GM23338 (cell line): ENCODE data around the gene ALG14. TPM values are rescaled to one million over a fixed set of nuclear protein-coding genes. Genes with fewer than 3 reads are reported as not detected.
A peak's percentile ranks its signal among the peaks of the same experiment; 100 is the strongest.

Experiments used
- ATAC-seq: fragments of 200-7000 bp; cut with Tn5 transposase; 3 replicates; pipeline ENCODE4 v1.9.1; 2020
- DNase-seq: peaks from one replicate; pipeline ENCODE4 v3.0.0-alpha.2; 2015; ENCODE audit warnings: low spot score
- H2AFZ ChIP-seq: fragments of 200-600 bp; sonication (generic); 2 replicates; pipeline ENCODE4 v1.8.0; 2016; ENCODE audit warnings: antibody characterized with exemption, mild to moderate bottlenecking, moderate library complexity
- H3F3A ChIP-seq: fragments of 200-600 bp; sonication (generic); replicated peaks from 2 replicates; pipeline ENCODE4 v1.8.0; 2017; ENCODE audit warnings: antibody characterized with exemption, mixed run types, low read depth
- H3K27ac ChIP-seq: fragments of 200-600 bp; sonication (generic); 2 replicates; pipeline ENCODE4 v1.6.1; 2016; ENCODE audit warnings: low read depth
- H3K27me3 ChIP-seq: fragments of 200-600 bp; sonication (generic); 2 replicates; pipeline ENCODE4 v1.8.0; 2016; ENCODE audit warnings: mild to moderate bottlenecking, mixed run types, moderate library complexity; ENCODE audit not compliant: insufficient read depth
- H3K36me3 ChIP-seq: fragments of 200-600 bp; sonication (generic); 2 replicates; pipeline ENCODE4 v1.8.0; 2016; ENCODE audit warnings: mild to moderate bottlenecking; ENCODE audit not compliant: insufficient read depth
- H3K4me1 ChIP-seq: fragments of 200-600 bp; sonication (generic); 2 replicates; pipeline ENCODE4 v1.8.0; 2016; ENCODE audit warnings: mild to moderate bottlenecking, moderate library complexity; ENCODE audit not compliant: insufficient read depth
- H3K4me2 ChIP-seq: fragments of 200-600 bp; sonication (generic); 2 replicates; pipeline ENCODE4 v1.7.1; 2017; ENCODE audit warnings: mixed run types
- H3K4me3 ChIP-seq: fragments of 200-600 bp; sonication (generic); 2 replicates; pipeline ENCODE4 v1.6.1; 2016; ENCODE audit warnings: mixed run types
- H3K79me2 ChIP-seq: fragments of 200-600 bp; sonication (generic); replicated peaks from 2 replicates; pipeline ENCODE4 v1.8.0; 2017; ENCODE audit warnings: mild to moderate bottlenecking; ENCODE audit not compliant: insufficient read depth
- H3K9me2 ChIP-seq: fragments of 200-600 bp; sonication (generic); 2 replicates; pipeline ENCODE4 v1.8.0; 2017; ENCODE audit not compliant: insufficient read depth
- H4K20me1 ChIP-seq: fragments of 200-600 bp; sonication (generic); replicated peaks from 2 replicates; pipeline ENCODE4 v1.8.0; 2017; ENCODE audit warnings: mild to moderate bottlenecking; ENCODE audit not compliant: insufficient read depth
- H3K27ac Mint-ChIP-seq: 2 replicates; pipeline ENCODE4 v1.8.0; 2020; ENCODE audit warnings: inconsistent platforms, mild to moderate bottlenecking, moderate library complexity, mixed read lengths
- H3K27me3 Mint-ChIP-seq: 3 replicates; pipeline ENCODE4 v1.8.0; 2022; ENCODE audit warnings: low read depth, mild to moderate bottlenecking, moderate library complexity, mixed read lengths, inconsistent platforms; ENCODE audit not compliant: insufficient read depth, poor library complexity
- H3K36me3 Mint-ChIP-seq: 3 replicates; pipeline ENCODE4 v1.8.0; 2021; ENCODE audit warnings: low read depth, mild to moderate bottlenecking, inconsistent platforms, moderate library complexity, mixed read lengths
- H3K4me1 Mint-ChIP-seq: 3 replicates; pipeline ENCODE4 v1.8.0; 2020; ENCODE audit warnings: mild to moderate bottlenecking, inconsistent platforms, mixed read lengths
- H3K4me3 Mint-ChIP-seq: 3 replicates; pipeline ENCODE4 v1.8.0; 2021; ENCODE audit warnings: moderate library complexity, mild to moderate bottlenecking, inconsistent platforms, mixed read lengths
- H3K9me3 Mint-ChIP-seq: 3 replicates; pipeline ENCODE4 v1.8.0; 2020; ENCODE audit warnings: moderate library complexity, mild to moderate bottlenecking, inconsistent platforms, mixed read lengths
- EZH2 ChIP-seq: fragments of 200-600 bp; sonication (generic); IDR thresholded peaks from one replicate; pipeline ENCODE4 v1.8.0; 2017; ENCODE audit warnings: antibody characterized with exemption, mild to moderate bottlenecking, low read depth; ENCODE audit not compliant: unreplicated experiment
- NANOG ChIP-seq: IDR thresholded peaks from 2 replicates; pipeline ENCODE4 v1.6.1; 2016; ENCODE audit warnings: antibody characterized with exemption, borderline replicate concordance
- POLR2AphosphoS5 ChIP-seq: IDR thresholded peaks from 2 replicates; pipeline ENCODE4 v1.6.1; 2016; ENCODE audit warnings: antibody characterized with exemption, low read depth
- REST ChIP-seq: IDR thresholded peaks from one replicate; pipeline ENCODE4 v1.6.1; 2018; ENCODE audit warnings: antibody characterized with exemption; ENCODE audit not compliant: unreplicated experiment
- STAT1 ChIP-seq: IDR thresholded peaks from one replicate; pipeline ENCODE4 v1.6.1; 2016; ENCODE audit warnings: antibody characterized with exemption; ENCODE audit not compliant: unreplicated experiment
- ZNF114 ChIP-seq: fragments of 250-450 bp; sonication (Bioruptor Pico); IDR thresholded peaks from 2 replicates; pipeline ENCODE4 v1.5.0; 2020; ENCODE audit warnings: mild to moderate bottlenecking, moderate library complexity
- ZNF331 ChIP-seq: fragments of 250-450 bp; sonication (Bioruptor Pico); IDR thresholded peaks from 2 replicates; pipeline ENCODE4 v1.5.0; 2020; ENCODE audit warnings: low read depth, mild to moderate bottlenecking, moderate library complexity
- polyA plus RNA-seq: library from polyadenylated mRNA; unstranded; fragments of >200 nt; fragmentation: Nextera tagmentation; extraction: Ambion mirVana; gene quantifications from 2 replicates; pipeline ENCODE4 v1.2.1, GENCODE V29; 2016
- total RNA-seq: library from RNA; depleted of rRNA; stranded (reverse); fragments of >200 nt; shearing (Covaris generic); gene quantifications from 2 replicates; pipeline ENCODE4 v1.2.3, GENCODE V29; 2014
- TF ChIP-seq, protein P1 (sequence below), 2 experiments: fragments of 200-600 bp in 1 of 2; sonication (generic) in 1 of 2; conservative IDR thresholded peaks; 2 replicates each; pipeline versions ENCODE4 v1.5.1 to v1.6.1; 2016 to 2017; ENCODE audit warnings: antibody characterized with exemption in 2 of 2, low read depth in 2 of 2, mild to moderate bottlenecking in 2 of 2, moderate library complexity in 1 of 2
- TF ChIP-seq, protein P2 (sequence below): fragments of 250-450 bp; sonication (Bioruptor Pico); IDR thresholded peaks from 2 replicates; pipeline ENCODE4 v1.5.0; 2020; ENCODE audit warnings: mild to moderate bottlenecking, moderate library complexity
- TF ChIP-seq, protein P3 (sequence below): IDR thresholded peaks from 2 replicates; pipeline ENCODE4 v1.6.1; 2016; ENCODE audit warnings: antibody characterized with exemption

ALG14 gene
- total and polyA plus RNA-seq, 2 experiments from 2014 or later, result 0.42 to 2.8 TPM

- TF ChIP-seq, protein P1, sequence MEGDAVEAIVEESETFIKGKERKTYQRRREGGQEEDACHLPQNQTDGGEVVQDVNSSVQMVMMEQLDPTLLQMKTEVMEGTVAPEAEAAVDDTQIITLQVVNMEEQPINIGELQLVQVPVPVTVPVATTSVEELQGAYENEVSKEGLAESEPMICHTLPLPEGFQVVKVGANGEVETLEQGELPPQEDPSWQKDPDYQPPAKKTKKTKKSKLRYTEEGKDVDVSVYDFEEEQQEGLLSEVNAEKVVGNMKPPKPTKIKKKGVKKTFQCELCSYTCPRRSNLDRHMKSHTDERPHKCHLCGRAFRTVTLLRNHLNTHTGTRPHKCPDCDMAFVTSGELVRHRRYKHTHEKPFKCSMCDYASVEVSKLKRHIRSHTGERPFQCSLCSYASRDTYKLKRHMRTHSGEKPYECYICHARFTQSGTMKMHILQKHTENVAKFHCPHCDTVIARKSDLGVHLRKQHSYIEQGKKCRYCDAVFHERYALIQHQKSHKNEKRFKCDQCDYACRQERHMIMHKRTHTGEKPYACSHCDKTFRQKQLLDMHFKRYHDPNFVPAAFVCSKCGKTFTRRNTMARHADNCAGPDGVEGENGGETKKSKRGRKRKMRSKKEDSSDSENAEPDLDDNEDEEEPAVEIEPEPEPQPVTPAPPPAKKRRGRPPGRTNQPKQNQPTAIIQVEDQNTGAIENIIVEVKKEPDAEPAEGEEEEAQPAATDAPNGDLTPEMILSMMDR (conservative IDR thresholded peaks at IDR 0.05; ENCODE audit: low read depth in 2 of 2), result no peak
These were observed 125.3 kb downstream of the ALG14 start (continued) for GRCh38 chr1:94947437-94947836.

DNA sequence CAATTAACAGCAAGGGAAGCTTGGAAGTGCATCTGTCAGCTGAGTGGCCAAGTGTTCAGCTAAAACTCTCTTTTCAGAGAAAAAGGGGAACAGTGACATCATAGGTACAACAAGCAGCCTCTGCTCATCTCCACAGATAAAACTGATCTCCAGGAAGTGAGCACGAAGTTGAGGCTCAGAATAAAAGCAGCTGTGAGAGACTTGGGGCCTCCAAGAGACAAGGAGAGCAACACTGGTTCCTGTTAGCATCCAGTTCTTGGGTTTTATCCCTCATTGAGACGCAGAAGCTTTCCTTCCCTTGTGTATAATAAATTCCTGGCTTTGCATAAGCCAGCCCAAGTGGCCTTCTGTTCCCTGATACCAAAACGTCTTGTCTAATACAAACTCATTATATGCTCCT lies 125.9 kb downstream of the ALG14 start:
- ATAC-seq, result no peak
- H3K4me3 ChIP-seq, result no peak overlapping the region
- no peak overlapping the region for H3K27ac Mint-ChIP-seq
- no peaks in the 10 kb centered on the region for H3K4me1 ChIP-seq
- H3K79me2 ChIP-seq, result no peaks in the 10 kb centered on the region
- no peak for DNase-seq
- H3K4me3 Mint-ChIP-seq, result no peak overlapping the region
- no peaks in the 10 kb centered on the region for H3K9me2 ChIP-seq
- no peaks in the 10 kb centered on the region; the same call in 2 of the 3 replicates for H3K4me1 Mint-ChIP-seq
- no peaks in the 10 kb centered on the region for H3K27me3 ChIP-seq
- H3K27ac ChIP-seq, result no peak overlapping the region
- peak overlapping the region; percentile 20; the same call in 1 of the 2 replicates for H2AFZ ChIP-seq
- H3K4me2 ChIP-seq, result no peak overlapping the region
- H3K36me3 Mint-ChIP-seq, result no peaks in the 10 kb centered on the region
- H3K9me3 Mint-ChIP-seq, result no peaks in the 10 kb centered on the region
- no peaks in the 10 kb centered on the region for H3F3A ChIP-seq
- no peaks in the 10 kb centered on the region for H4K20me1 ChIP-seq
- no peaks in the 10 kb centered on the region for H3K36me3 ChIP-seq
- peaks cover 3% of the 10 kb centered on the region for H3K27me3 Mint-ChIP-seq
- TF ChIP-seq ZNF114 (no peak), POLR2AphosphoS5 (no peak), ZNF331 (no peak), REST (no peak), EZH2 (no peak), NANOG (no peak), STAT1 (no peak)
- TF ChIP-seq, protein P2, sequence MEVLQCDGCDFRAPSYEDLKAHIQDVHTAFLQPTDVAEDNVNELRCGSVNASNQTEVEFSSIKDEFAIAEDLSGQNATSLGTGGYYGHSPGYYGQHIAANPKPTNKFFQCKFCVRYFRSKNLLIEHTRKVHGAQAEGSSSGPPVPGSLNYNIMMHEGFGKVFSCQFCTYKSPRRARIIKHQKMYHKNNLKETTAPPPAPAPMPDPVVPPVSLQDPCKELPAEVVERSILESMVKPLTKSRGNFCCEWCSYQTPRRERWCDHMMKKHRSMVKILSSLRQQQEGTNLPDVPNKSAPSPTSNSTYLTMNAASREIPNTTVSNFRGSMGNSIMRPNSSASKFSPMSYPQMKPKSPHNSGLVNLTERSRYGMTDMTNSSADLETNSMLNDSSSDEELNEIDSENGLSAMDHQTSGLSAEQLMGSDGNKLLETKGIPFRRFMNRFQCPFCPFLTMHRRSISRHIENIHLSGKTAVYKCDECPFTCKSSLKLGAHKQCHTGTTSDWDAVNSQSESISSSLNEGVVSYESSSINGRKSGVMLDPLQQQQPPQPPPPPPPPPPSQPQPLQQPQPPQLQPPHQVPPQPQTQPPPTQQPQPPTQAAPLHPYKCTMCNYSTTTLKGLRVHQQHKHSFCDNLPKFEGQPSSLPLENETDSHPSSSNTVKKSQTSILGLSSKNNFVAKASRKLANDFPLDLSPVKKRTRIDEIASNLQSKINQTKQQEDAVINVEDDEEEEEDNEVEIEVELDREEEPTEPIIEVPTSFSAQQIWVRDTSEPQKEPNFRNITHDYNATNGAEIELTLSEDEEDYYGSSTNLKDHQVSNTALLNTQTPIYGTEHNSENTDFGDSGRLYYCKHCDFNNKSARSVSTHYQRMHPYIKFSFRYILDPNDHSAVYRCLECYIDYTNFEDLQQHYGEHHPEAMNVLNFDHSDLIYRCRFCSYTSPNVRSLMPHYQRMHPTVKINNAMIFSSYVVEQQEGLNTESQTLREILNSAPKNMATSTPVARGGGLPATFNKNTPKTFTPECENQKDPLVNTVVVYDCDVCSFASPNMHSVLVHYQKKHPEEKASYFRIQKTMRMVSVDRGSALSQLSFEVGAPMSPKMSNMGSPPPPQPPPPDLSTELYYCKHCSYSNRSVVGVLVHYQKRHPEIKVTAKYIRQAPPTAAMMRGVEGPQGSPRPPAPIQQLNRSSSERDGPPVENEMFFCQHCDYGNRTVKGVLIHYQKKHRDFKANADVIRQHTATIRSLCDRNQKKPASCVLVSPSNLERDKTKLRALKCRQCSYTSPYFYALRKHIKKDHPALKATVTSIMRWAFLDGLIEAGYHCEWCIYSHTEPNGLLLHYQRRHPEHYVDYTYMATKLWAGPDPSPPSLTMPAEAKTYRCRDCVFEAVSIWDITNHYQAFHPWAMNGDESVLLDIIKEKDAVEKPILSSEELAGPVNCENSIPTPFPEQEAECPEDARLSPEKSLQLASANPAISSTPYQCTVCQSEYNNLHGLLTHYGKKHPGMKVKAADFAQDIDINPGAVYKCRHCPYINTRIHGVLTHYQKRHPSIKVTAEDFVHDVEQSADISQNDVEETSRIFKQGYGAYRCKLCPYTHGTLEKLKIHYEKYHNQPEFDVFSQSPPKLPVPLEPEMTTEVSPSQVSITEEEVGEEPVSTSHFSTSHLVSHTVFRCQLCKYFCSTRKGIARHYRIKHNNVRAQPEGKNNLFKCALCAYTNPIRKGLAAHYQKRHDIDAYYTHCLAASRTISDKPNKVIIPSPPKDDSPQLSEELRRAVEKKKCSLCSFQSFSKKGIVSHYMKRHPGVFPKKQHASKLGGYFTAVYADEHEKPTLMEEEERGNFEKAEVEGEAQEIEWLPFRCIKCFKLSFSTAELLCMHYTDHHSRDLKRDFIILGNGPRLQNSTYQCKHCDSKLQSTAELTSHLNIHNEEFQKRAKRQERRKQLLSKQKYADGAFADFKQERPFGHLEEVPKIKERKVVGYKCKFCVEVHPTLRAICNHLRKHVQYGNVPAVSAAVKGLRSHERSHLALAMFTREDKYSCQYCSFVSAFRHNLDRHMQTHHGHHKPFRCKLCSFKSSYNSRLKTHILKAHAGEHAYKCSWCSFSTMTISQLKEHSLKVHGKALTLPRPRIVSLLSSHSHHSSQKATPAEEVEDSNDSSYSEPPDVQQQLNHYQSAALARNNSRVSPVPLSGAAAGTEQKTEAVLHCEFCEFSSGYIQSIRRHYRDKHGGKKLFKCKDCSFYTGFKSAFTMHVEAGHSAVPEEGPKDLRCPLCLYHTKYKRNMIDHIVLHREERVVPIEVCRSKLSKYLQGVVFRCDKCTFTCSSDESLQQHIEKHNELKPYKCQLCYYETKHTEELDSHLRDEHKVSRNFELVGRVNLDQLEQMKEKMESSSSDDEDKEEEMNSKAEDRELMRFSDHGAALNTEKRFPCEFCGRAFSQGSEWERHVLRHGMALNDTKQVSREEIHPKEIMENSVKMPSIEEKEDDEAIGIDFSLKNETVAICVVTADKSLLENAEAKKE, result no peak
- TF ChIP-seq, protein P1 (conservative IDR thresholded peaks at IDR 0.05; ENCODE audit: low read depth in 2 of 2), result no peak
- TF ChIP-seq, protein P3, sequence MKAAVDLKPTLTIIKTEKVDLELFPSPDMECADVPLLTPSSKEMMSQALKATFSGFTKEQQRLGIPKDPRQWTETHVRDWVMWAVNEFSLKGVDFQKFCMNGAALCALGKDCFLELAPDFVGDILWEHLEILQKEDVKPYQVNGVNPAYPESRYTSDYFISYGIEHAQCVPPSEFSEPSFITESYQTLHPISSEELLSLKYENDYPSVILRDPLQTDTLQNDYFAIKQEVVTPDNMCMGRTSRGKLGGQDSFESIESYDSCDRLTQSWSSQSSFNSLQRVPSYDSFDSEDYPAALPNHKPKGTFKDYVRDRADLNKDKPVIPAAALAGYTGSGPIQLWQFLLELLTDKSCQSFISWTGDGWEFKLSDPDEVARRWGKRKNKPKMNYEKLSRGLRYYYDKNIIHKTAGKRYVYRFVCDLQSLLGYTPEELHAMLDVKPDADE, result no peak
